GM12878 (cell line): ENCODE data around the gene PIGBOS1. TPM values are rescaled to one million over a fixed set of nuclear protein-coding genes. Genes with fewer than 3 reads are reported as not detected.
A peak's percentile ranks its signal among the peaks of the same experiment; 100 is the strongest.

ENCODE experiments used
- BCL3 ChIP-seq: IDR thresholded peaks from 2 replicates; pipeline ENCODE4 v1.6.1; 2011; ENCODE audit warnings: borderline replicate concordance, low read depth, mild to moderate bottlenecking, moderate library complexity, low read length; ENCODE audit not compliant: insufficient read depth, poor library complexity, severe bottlenecking
- DPF2 ChIP-seq: fragments of 450-650 bp; IDR thresholded peaks from 2 replicates; pipeline ENCODE4 v1.6.1; 2017; ENCODE audit warnings: mild to moderate bottlenecking
- ESRRA ChIP-seq: IDR thresholded peaks from 2 replicates; pipeline ENCODE4 v1.6.1; 2012; ENCODE audit warnings: mild to moderate bottlenecking, low read length, improper control_type of control experiment
- GATAD2B ChIP-seq: fragments of 450-650 bp; conservative IDR thresholded peaks from 2 replicates; pipeline ENCODE4 v1.6.1; 2017; ENCODE audit warnings: low read depth, mild to moderate bottlenecking, moderate library complexity
- IKZF1 ChIP-seq: fragments of 450-650 bp; conservative IDR thresholded peaks from 2 replicates; pipeline ENCODE4 v1.6.1; 2017; ENCODE audit warnings: antibody characterized with exemption, mild to moderate bottlenecking
- NFYA ChIP-seq: IDR thresholded peaks from 2 replicates; pipeline ENCODE4 v1.6.1; 2011; ENCODE audit warnings: low read depth, mild to moderate bottlenecking, low read length, improper control_type of control experiment, borderline replicate concordance
- PKNOX1 ChIP-seq: fragments of 450-650 bp; IDR thresholded peaks from 2 replicates; pipeline ENCODE4 v1.6.1; 2016; ENCODE audit warnings: mild to moderate bottlenecking
- SPI1 ChIP-seq: IDR thresholded peaks from 2 replicates; pipeline ENCODE4 v1.6.1; 2011; ENCODE audit warnings: low read depth, mild to moderate bottlenecking, low read length, moderate library complexity, borderline replicate concordance; ENCODE audit not compliant: insufficient read depth
- SUPT20H ChIP-seq: IDR thresholded peaks from 2 replicates; pipeline ENCODE4 v1.6.1; 2011; ENCODE audit warnings: low read depth, mild to moderate bottlenecking, low read length, moderate library complexity, borderline replicate concordance; ENCODE audit not compliant: control insufficient read depth
- ZBTB11 ChIP-seq: fragments of 450-650 bp; formaldehyde crosslinking; IDR thresholded peaks from 2 replicates; pipeline ENCODE4 v1.5.0; 2022; ENCODE audit warnings: mild to moderate bottlenecking, missing genetic modification characterization
- polyA plus RNA-seq, 11 experiments: library from polyadenylated mRNA; depleted of rRNA in 4 of 11; unstranded in 6 of 11; stranded (reverse) in 5 of 11; fragments of >200 nt; fragmentation: Nextera tagmentation in 4 of 11; fragmentation: Illumina TruSeq in 1 of 11; extraction: Ambion mirVana in 4 of 11; extraction: Trizol in 1 of 11; gene quantifications; 1 replicate in 1 of 11; 2 replicates in 10 of 11; pipeline versions ENCODE4 v1.2.1 to v1.2.3, GENCODE V29; 2011 to 2016; ENCODE audit warnings: inconsistent platforms in 2 of 11, missing spikeins in 2 of 11, low read depth in 1 of 11
- total RNA-seq, 4 experiments: library from RNA; depleted of rRNA in 3 of 4; stranded (reverse); fragments of >200 nt in 3 of 4; fragmentation: Illumina TruSeq in 1 of 4; extraction: Trizol in 1 of 4; gene quantifications; 2 replicates each; pipeline versions ENCODE4 v1.2.1 to v1.2.3, GENCODE V29; 2013 to 2021
- TF ChIP-seq, protein P1 (sequence below): fragments of 450-650 bp; IDR thresholded peaks from 2 replicates; pipeline ENCODE4 v1.6.1; 2018; ENCODE audit warnings: mild to moderate bottlenecking, low read depth, moderate library complexity; ENCODE audit not compliant: partially characterized antibody
- TF ChIP-seq, protein P2 (sequence below): IDR thresholded peaks from 2 replicates; pipeline ENCODE4 v1.6.1; 2012; ENCODE audit warnings: low read depth, low read length, improper control_type of control experiment
- TF ChIP-seq, protein P3 (sequence below): IDR thresholded peaks from 2 replicates; pipeline ENCODE4 v1.6.1; 2012; ENCODE audit warnings: low read depth, low read length, improper control_type of control experiment
- TF ChIP-seq, protein P4 (sequence below): fragments of 450-650 bp; conservative IDR thresholded peaks from 2 replicates; pipeline ENCODE4 v1.6.1; 2017; ENCODE audit warnings: mild to moderate bottlenecking, moderate library complexity

PIGBOS1 gene
- total and polyA plus RNA-seq, 10 of the 15 experiments (the other 5 are each of a cell fraction or from before 2014, with no cell fraction given), result 7.1 to 24.7 (median 10.2) TPM

DNA sequence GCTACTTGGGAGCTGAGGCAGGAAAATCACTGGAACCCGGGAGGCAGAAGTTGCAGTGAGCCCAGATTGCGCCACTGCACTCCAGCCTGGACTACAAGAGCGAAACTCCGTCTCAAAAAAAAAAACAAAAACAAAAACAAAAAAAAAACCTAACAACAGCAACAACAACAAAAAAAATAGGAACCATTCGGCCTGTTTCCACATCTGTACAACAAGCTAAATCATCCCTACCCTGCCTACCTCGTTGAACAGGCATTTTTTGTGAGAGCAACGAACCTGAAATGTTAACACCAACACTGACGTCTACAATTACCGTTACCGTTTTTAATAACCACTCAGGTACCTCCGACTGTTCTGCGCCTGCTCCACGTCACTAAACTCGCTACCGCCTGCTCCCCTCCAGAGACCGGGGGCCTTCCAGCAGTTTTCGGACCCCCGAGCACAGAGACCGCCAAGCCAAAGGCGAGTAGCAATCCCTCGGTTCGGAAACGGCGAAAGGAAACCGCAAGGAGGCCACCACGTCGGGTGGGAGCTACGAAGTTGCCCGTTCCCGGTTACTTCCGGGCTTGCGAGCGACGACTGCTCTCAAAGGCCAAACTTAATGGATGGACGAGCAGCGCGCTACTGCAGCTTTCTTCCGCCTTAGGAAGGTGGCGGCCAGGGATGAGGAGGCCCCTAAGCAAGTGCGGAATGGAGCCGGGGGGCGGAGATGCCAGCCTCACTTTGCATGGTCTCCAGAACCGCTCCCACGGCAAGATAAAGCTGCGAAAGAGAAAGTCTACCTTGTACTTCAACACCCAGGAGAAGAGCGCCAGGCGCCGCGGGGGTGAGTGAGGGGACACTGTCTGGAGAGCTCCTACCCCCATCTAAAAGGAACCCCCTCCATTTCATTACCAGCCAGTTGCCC, at the start of gene PIGBOS1, which contains the start of gene PIGB (continued):
- TF ChIP-seq IKZF1 (peak; percentile 94), ZBTB11 (CRISPR knock-in tag) (no peak), PKNOX1 (0 out of 2 replicates have a peak, but pooled peaks have one; percentile 10), SUPT20H (no peak), GATAD2B (peak; percentile 94), DPF2 (peak; percentile 54; the same call in 1 of the 2 replicates), BCL3 (peak; percentile 6), NFYA (no peak), SPI1 (no peak), ESRRA (no peak)
- TF ChIP-seq, protein P1, sequence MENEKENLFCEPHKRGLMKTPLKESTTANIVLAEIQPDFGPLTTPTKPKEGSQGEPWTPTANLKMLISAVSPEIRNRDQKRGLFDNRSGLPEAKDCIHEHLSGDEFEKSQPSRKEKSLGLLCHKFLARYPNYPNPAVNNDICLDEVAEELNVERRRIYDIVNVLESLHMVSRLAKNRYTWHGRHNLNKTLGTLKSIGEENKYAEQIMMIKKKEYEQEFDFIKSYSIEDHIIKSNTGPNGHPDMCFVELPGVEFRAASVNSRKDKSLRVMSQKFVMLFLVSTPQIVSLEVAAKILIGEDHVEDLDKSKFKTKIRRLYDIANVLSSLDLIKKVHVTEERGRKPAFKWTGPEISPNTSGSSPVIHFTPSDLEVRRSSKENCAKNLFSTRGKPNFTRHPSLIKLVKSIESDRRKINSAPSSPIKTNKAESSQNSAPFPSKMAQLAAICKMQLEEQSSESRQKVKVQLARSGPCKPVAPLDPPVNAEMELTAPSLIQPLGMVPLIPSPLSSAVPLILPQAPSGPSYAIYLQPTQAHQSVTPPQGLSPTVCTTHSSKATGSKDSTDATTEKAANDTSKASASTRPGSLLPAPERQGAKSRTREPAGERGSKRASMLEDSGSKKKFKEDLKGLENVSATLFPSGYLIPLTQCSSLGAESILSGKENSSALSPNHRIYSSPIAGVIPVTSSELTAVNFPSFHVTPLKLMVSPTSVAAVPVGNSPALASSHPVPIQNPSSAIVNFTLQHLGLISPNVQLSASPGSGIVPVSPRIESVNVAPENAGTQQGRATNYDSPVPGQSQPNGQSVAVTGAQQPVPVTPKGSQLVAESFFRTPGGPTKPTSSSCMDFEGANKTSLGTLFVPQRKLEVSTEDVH, result no peak
- TF ChIP-seq, protein P2, sequence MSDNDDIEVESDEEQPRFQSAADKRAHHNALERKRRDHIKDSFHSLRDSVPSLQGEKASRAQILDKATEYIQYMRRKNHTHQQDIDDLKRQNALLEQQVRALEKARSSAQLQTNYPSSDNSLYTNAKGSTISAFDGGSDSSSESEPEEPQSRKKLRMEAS, result no peak
- TF ChIP-seq, protein P3, sequence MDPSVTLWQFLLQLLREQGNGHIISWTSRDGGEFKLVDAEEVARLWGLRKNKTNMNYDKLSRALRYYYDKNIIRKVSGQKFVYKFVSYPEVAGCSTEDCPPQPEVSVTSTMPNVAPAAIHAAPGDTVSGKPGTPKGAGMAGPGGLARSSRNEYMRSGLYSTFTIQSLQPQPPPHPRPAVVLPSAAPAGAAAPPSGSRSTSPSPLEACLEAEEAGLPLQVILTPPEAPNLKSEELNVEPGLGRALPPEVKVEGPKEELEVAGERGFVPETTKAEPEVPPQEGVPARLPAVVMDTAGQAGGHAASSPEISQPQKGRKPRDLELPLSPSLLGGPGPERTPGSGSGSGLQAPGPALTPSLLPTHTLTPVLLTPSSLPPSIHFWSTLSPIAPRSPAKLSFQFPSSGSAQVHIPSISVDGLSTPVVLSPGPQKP, result peak; percentile 91
- TF ChIP-seq, protein P4, sequence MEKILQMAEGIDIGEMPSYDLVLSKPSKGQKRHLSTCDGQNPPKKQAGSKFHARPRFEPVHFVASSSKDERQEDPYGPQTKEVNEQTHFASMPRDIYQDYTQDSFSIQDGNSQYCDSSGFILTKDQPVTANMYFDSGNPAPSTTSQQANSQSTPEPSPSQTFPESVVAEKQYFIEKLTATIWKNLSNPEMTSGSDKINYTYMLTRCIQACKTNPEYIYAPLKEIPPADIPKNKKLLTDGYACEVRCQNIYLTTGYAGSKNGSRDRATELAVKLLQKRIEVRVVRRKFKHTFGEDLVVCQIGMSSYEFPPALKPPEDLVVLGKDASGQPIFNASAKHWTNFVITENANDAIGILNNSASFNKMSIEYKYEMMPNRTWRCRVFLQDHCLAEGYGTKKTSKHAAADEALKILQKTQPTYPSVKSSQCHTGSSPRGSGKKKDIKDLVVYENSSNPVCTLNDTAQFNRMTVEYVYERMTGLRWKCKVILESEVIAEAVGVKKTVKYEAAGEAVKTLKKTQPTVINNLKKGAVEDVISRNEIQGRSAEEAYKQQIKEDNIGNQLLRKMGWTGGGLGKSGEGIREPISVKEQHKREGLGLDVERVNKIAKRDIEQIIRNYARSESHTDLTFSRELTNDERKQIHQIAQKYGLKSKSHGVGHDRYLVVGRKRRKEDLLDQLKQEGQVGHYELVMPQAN, result peak; percentile 78
